ENCODE measurements around the gene UPP2. TPM values are rescaled to one million over a fixed set of nuclear protein-coding genes. Genes with fewer than 3 reads are reported as not detected.

The UPP2 gene
- polyA plus RNA-seq, 2 of the 4 experiments (the other 2 are of a cell fraction): not detected

DNA sequence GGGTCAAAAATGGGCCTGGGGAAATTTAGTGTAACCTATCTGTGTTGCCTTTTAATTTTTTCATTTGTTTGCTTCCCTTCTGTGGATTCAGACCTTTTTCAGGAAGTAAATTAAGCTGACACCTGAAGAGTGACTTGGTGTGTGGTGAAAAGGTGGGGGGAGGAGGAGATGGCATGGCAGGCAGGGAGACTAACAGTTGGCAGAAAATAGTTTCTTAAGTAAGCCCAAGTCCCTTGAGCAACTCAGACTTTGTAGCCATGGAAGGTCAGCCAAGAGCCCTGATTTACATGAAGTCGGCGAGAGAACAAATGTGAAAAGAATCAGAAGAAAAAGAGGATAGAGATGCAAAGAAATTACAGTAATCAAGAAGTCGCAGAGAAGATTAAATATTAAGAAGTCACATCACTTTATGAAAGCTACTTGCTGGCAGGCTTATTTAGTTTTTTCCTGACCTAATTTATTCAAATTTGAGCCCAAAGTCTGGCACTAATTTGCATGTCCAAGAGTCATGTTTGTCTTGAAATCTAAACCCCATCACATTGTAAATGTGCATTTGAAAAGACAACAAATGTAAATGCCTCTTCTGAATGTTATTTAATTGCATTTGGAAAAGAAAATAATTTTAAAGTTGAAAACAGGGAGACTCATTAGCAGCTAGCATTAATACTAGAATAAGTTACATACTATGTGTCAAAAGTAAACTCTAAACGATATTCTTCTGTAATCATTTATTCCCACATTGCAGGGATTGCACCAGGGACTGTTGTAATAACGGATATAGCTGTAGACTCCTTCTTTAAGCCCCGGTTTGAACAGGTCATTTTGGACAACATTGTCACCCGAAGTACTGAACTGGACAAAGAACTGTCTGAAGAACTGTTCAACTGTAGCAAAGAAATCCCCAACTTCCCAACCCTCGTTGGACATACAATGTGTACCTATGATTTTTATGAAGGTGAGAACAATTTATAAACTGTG is 19.3 kb downstream of the UPP2 start:
- Histone ChIP-seq H3K27ac (no peak overlapping the region), H3K4me1 (no peaks in the 10 kb centered on the region), H3K4me2 (no peak overlapping the region), H3K4me3 (no peak overlapping the region), H3K9me3 (no peaks in the 10 kb centered on the region)
- POLR2A ChIA-PET: no interaction called here
- FAIRE-seq: no peak
- ATAC-seq: no peak
- 54% methylated on average over 8 of the region's 8 CpGs for WGBS (ENCODE audit: missing lambda C conversion rate)
- no peak for DNase-seq (ENCODE audit: low read depth in 1 of 2, low spot score in 1 of 2)
- CTCF ChIA-PET: no interaction called here
- TF ChIP-seq RFX5 (IDR thresholded peaks at IDR 0.05) (no peak), FOSB (CRISPR knock-in tag; IDR thresholded peaks at IDR 0.05) (no peak), HDAC2 (IDR thresholded peaks at IDR 0.05) (no peak), HOXB5 (CRISPR knock-in tag; IDR thresholded peaks at IDR 0.05) (no peak), ELK1 (IDR thresholded peaks at IDR 0.05; ENCODE audit: low read depth, low read length) (no peak), E2F6 (IDR thresholded peaks at IDR 0.05; ENCODE audit: borderline replicate concordance, low read depth) (no peak), CEBPB (IDR thresholded peaks at IDR 0.05) (no peak), EP300 (IDR thresholded peaks at IDR 0.05) (no peak), MAZ (IDR thresholded peaks at IDR 0.05; ENCODE audit: borderline replicate concordance, low read depth, low read length) (no peak)
- TF ChIP-seq, protein P1, sequence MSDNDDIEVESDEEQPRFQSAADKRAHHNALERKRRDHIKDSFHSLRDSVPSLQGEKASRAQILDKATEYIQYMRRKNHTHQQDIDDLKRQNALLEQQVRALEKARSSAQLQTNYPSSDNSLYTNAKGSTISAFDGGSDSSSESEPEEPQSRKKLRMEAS (IDR thresholded peaks at IDR 0.05): no peak

GRCh38 chr2:158124896-158125295 is 23.2 kb downstream of the UPP2 start:
- Histone ChIP-seq H3K4me2 (no peak overlapping the region), H3K4me3 (no peak overlapping the region), H3K27ac (no peak overlapping the region), H3K9me3 (no peaks in the 10 kb centered on the region), H3K4me1 (peaks cover 25% of the 10 kb centered on the region)
- POLR2A ChIA-PET: no interaction called here
- 18% methylated on average over 2 of the region's 2 CpGs for WGBS (ENCODE audit: missing lambda C conversion rate)
- DNase-seq (ENCODE audit: low read depth in 1 of 2, low spot score in 1 of 2) (no peak), ATAC-seq (no peak), FAIRE-seq (no peak)
- TF ChIP-seq RFX5 (IDR thresholded peaks at IDR 0.05): no peak
- no peak for TF ChIP-seq CHD2 (IDR thresholded peaks at IDR 0.05; ENCODE audit: low read length, partially characterized antibody)
- TF ChIP-seq JUNB (IDR thresholded peaks at IDR 0.05): no peak
- no peak for TF ChIP-seq ZC3H11A (IDR thresholded peaks at IDR 0.05)
- no peak for TF ChIP-seq ELK1 (IDR thresholded peaks at IDR 0.05; ENCODE audit: low read depth, low read length)
- no peak for TF ChIP-seq HOXB13 (CRISPR knock-in tag; IDR thresholded peaks at IDR 0.05; ENCODE audit: low read depth)
- TF ChIP-seq MAFK (IDR thresholded peaks at IDR 0.05; ENCODE audit: partially characterized antibody): no peak
- TF ChIP-seq FOXS1 (CRISPR knock-in tag; IDR thresholded peaks at IDR 0.05): no peak
- TF ChIP-seq, protein P2, sequence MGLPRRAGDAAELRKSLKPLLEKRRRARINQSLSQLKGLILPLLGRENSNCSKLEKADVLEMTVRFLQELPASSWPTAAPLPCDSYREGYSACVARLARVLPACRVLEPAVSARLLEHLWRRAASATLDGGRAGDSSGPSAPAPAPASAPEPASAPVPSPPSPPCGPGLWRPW (IDR thresholded peaks at IDR 0.05): no peak
- no peak for TF ChIP-seq TP53 (CRISPR knock-in tag; IDR thresholded peaks at IDR 0.05)
- no peak for TF ChIP-seq SMC3 (IDR thresholded peaks at IDR 0.05)
- no peak for TF ChIP-seq HOXA7 (CRISPR knock-in tag; IDR thresholded peaks at IDR 0.05)
- CTCF ChIA-PET: interaction anchor here (0.6 kb wide), 1 partner anchor 767 kb away, joined by 3 read pairs; no protein-coding TSS in a partner anchor

Measured in A549 (cell line).